GM19023 (cell line): ENCODE measurements around the gene PPP6R2.

ENCODE experiments used
- ATAC-seq: cut with Tn5 transposase; IDR thresholded peaks from one replicate; pipeline ENCODE4 v1.9.1; 2021; ENCODE audit warnings: mild to moderate bottlenecking, moderate library complexity; ENCODE audit not compliant: unreplicated experiment

Gene PPP6R2

GRCh38 chr22:50443801-50444625, 100.9 kb downstream of the PPP6R2 start:
- no peak for ATAC-seq

GRCh38 chr22:50444663-50445062, 101.5 kb downstream of the PPP6R2 start:
- ATAC-seq = no peak

GRCh38 chr22:50445071-50445879, 102.1 kb downstream of the PPP6R2 start:
- ATAC-seq = no peak

- no peak for ATAC-seq
Measured at GRCh38 chr22:50445880-50446707, 103.0 kb downstream of the PPP6R2 start.

GRCh38 chr22:50446708-50447575, 103.8 kb downstream of the PPP6R2 start:
- ATAC-seq = no peak

- ATAC-seq = no peak
Measured at GRCh38 chr22:50447576-50448551, 104.7 kb downstream of the PPP6R2 start.

GRCh38 chr22:50452649-50453048, 109.5 kb downstream of the PPP6R2 start:
- ATAC-seq = no peak

- ATAC-seq = no peak
Measured at GRCh38 chr22:50454556-50455075, 111.5 kb downstream of the PPP6R2 start.

GRCh38 chr22:50455201-50455600, 112.1 kb downstream of the PPP6R2 start:
- ATAC-seq = no peak

- ATAC-seq = no peak
Measured at GRCh38 chr22:50456026-50456425, 112.9 kb downstream of the PPP6R2 start.

GRCh38 chr22:50456466-50457234, 113.5 kb downstream of the PPP6R2 start:
- ATAC-seq = no peak

- no peak for ATAC-seq
Measured at GRCh38 chr22:50459016-50459415, 115.9 kb downstream of the PPP6R2 start.

- ATAC-seq = no peak
Measured at GRCh38 chr22:50459496-50460140, 116.5 kb downstream of the PPP6R2 start.

GRCh38 chr22:50460938-50461337, 117.8 kb downstream of the PPP6R2 start:
- ATAC-seq = no peak

- no peak for ATAC-seq
Measured at GRCh38 chr22:50461536-50461935, 118.4 kb downstream of the PPP6R2 start.

GRCh38 chr22:50461979-50462540, 118.9 kb downstream of the PPP6R2 start:
- ATAC-seq = no peak

GRCh38 chr22:50463188-50463900, 120.2 kb downstream of the PPP6R2 start:
- ATAC-seq = no peak
